ENCODE measurements around the gene COL4A3. TPM values are rescaled to one million over a fixed set of nuclear protein-coding genes. Genes with fewer than 3 reads are reported as not detected.

COL4A3 gene
- total RNA-seq, 1 donor from 2014 or later: 1.5 TPM

- H3K36me3 ChIP-seq: peaks cover 0 to 27% of the 10 kb centered on the region in 2 donors
- H3K4me1 ChIP-seq: no peaks in the 10 kb centered on the region
- intact Hi-C loops (cut with DNase I): no loop called here
- no peak for TF ChIP-seq CTCF (IDR thresholded peaks at IDR 0.05)
- no peak for TF ChIP-seq POLR2AphosphoS5 (IDR thresholded peaks at IDR 0.05; ENCODE audit: insufficient read depth in 1 of 2, low read depth in 1 of 2)
- TF ChIP-seq POLR2A (IDR thresholded peaks at IDR 0.05): no peak
- no peak for DNase-seq (ENCODE audit: extremely low spot score in 2 of 2)
- no peak overlapping the region for H3K4me3 ChIP-seq
- H3K27ac ChIP-seq: no peak overlapping the region
- no peaks in the 10 kb centered on the region for H3K27me3 ChIP-seq
- H3K9me3 ChIP-seq: no peaks in the 10 kb centered on the region
These were observed 175.7 kb downstream of the COL4A3 start for GRCh38 chr2:227340106-227340505.

- Histone ChIP-seq H3K4me1 (no peaks in the 10 kb centered on the region), H3K36me3 (peaks cover 0 to 23% of the 10 kb centered on the region in 2 donors), H3K27me3 (no peaks in the 10 kb centered on the region), H3K4me3 (no peak overlapping the region), H3K27ac (no peak overlapping the region), H3K9me3 (no peaks in the 10 kb centered on the region)
- intact Hi-C loops (cut with DNase I): no loop called here
- no peak for DNase-seq (ENCODE audit: extremely low spot score in 2 of 2)
- TF ChIP-seq CTCF (IDR thresholded peaks at IDR 0.05): no peak
- no peak for TF ChIP-seq POLR2A (IDR thresholded peaks at IDR 0.05)
- TF ChIP-seq POLR2AphosphoS5 (IDR thresholded peaks at IDR 0.05; ENCODE audit: insufficient read depth in 1 of 2, low read depth in 1 of 2): no peak
These were observed 177.1 kb downstream of the COL4A3 start for GRCh38 chr2:227341553-227341952.

- peaks cover 0 to 27% of the 10 kb centered on the region in 2 donors for H3K36me3 ChIP-seq
- no peak overlapping the region for H3K4me3 ChIP-seq
- intact Hi-C loops (cut with DNase I): no loop called here
- H3K9me3 ChIP-seq: no peaks in the 10 kb centered on the region
- no peak overlapping the region for H3K27ac ChIP-seq
- TF ChIP-seq POLR2AphosphoS5 (IDR thresholded peaks at IDR 0.05; ENCODE audit: insufficient read depth in 1 of 2, low read depth in 1 of 2) (no peak), POLR2A (IDR thresholded peaks at IDR 0.05) (no peak), CTCF (IDR thresholded peaks at IDR 0.05) (no peak)
- no peaks in the 10 kb centered on the region for H3K4me1 ChIP-seq
- no peak for DNase-seq (ENCODE audit: extremely low spot score in 2 of 2)
- no peaks in the 10 kb centered on the region for H3K27me3 ChIP-seq
These were observed 179.8 kb downstream of the COL4A3 start for GRCh38 chr2:227344231-227344630.

GRCh38 chr2:227347117-227347516 lies 182.7 kb downstream of the COL4A3 start:
- Histone ChIP-seq H3K4me1 (no peaks in the 10 kb centered on the region), H3K9me3 (no peaks in the 10 kb centered on the region), H3K4me3 (no peak overlapping the region), H3K27me3 (no peaks in the 10 kb centered on the region), H3K27ac (no peak overlapping the region), H3K36me3 (peaks cover 0 to 15% of the 10 kb centered on the region in 2 donors)
- intact Hi-C loops (cut with DNase I): no loop called here
- TF ChIP-seq POLR2AphosphoS5 (IDR thresholded peaks at IDR 0.05; ENCODE audit: insufficient read depth in 1 of 2, low read depth in 1 of 2): no peak
- TF ChIP-seq POLR2A (IDR thresholded peaks at IDR 0.05): no peak
- TF ChIP-seq CTCF (IDR thresholded peaks at IDR 0.05): no peak
- no peak for DNase-seq (ENCODE audit: extremely low spot score in 2 of 2)

- no peak for DNase-seq (ENCODE audit: extremely low spot score in 2 of 2)
- Histone ChIP-seq H3K4me3 (no peak overlapping the region), H3K27ac (no peak overlapping the region), H3K36me3 (peaks cover 0 to 6% of the 10 kb centered on the region in 2 donors), H3K27me3 (no peaks in the 10 kb centered on the region), H3K9me3 (no peaks in the 10 kb centered on the region), H3K4me1 (no peaks in the 10 kb centered on the region)
- no peak for TF ChIP-seq POLR2A (IDR thresholded peaks at IDR 0.05)
- intact Hi-C loops (cut with DNase I): no loop called here
These were observed 183.9 kb downstream of the COL4A3 start for GRCh38 chr2:227348324-227348723.
